K562 (cell line): ENCODE results near the gene LSM11. TPM values are rescaled to one million over a fixed set of nuclear protein-coding genes. Genes with fewer than 3 reads are reported as not detected.

Source experiments
- ATAC-seq: fragments of 200-7000 bp; cut with Tn5 transposase; 3 replicates; pipeline ENCODE4 v1.9.1; 2020; ENCODE audit warnings: moderate library complexity
- BruUV-seq: library from RNA; stranded (reverse); fragments of 400-500 nt; replicated peaks from 2 replicates; lab custom pipeline; 2021; lab: Mats Ljungman, UMichigan
- CTCF ChIA-PET: fragments of 300-600 bp; formaldehyde crosslinking; extraction: SDS; loops from one replicate; lab custom pipeline; 2021; ENCODE audit warnings: low intra/inter-chr PET ratio; lab: Yijun Ruan, JAX
- POLR2A ChIA-PET: fragments of 300-600, 350-650 bp; sonication (Branson Sonifier 250); formaldehyde crosslinking; extraction: SDS; loops from one replicate; lab custom pipeline; 2021; ENCODE audit warnings: antibody characterized with exemption, inconsistent platforms; lab: Yijun Ruan, JAX
- DNase-seq, 4 experiments: peaks; one replicate each; pipeline versions ENCODE4 v3.0.0 to v3.0.0-alpha.2; 2011 to 2018; ENCODE audit warnings: low spot score in 3 of 4, mixed read lengths in 3 of 4; ENCODE audit errors: extremely low read depth in 1 of 4
- FAIRE-seq: peaks from 2 replicates; lab custom pipeline; 2011; peaks lifted over from hg19 to GRCh38; lab: Jason Lieb, UNC
- H2AFZ ChIP-seq: 2 replicates; pipeline ENCODE4 v1.6.0; 2011; ENCODE audit warnings: low read depth, low read length, control low read depth, inconsistent platforms
- H3K27ac ChIP-seq: fragments of 200-600 bp; 3 replicates; pipeline ENCODE4 v1.8.0; 2011; ENCODE audit warnings: low read depth, mild to moderate bottlenecking, control low read depth, inconsistent platforms, low read length, moderate library complexity, mixed read lengths; ENCODE audit errors: extremely low read depth
- H3K27me3 ChIP-seq, 2 experiments: fragments of 300-600 bp in 1 of 2; 2 replicates in 1 of 2; 3 replicates in 1 of 2; pipeline versions ENCODE4 v1.6.0 to v1.8.0; 2011; ENCODE audit warnings: inconsistent platforms in 2 of 2, low read length in 2 of 2, mild to moderate bottlenecking in 1 of 2, mixed read lengths in 1 of 2, moderate library complexity in 1 of 2; ENCODE audit not compliant: control insufficient read depth in 2 of 2, insufficient read depth in 2 of 2
- H3K36me3 ChIP-seq: fragments of 300-600 bp; 3 replicates; pipeline ENCODE4 v1.8.0; 2011; ENCODE audit warnings: mild to moderate bottlenecking, low read length, inconsistent platforms; ENCODE audit not compliant: control insufficient read depth, insufficient read depth
- H3K4me1 ChIP-seq, 2 experiments: fragments of 200-600 bp in 1 of 2; replicated peaks in 1 of 2; 2 replicates in 1 of 2; 3 replicates in 1 of 2; pipeline versions ENCODE4 v1.5.1 to v1.8.0; 2011; ENCODE audit warnings: inconsistent platforms in 2 of 2, low read length in 2 of 2, mild to moderate bottlenecking in 1 of 2, mixed read lengths in 1 of 2, moderate library complexity in 1 of 2; ENCODE audit not compliant: control insufficient read depth in 2 of 2, insufficient read depth in 2 of 2
- H3K4me2 ChIP-seq: 2 replicates; pipeline ENCODE4 v1.6.1; 2011; ENCODE audit warnings: low read length, control low read depth, inconsistent platforms, mixed read lengths; ENCODE audit not compliant: insufficient read depth
- H3K4me3 ChIP-seq: fragments of 200-600 bp; sonication (generic), shearing (Covaris generic); 2 replicates; pipeline ENCODE4 v1.5.1; 2016; ENCODE audit warnings: control low read depth, inconsistent platforms
- H3K79me2 ChIP-seq: fragments of 200-600 bp; 3 replicates; pipeline ENCODE4 v1.8.0; 2011; ENCODE audit warnings: low read length, inconsistent platforms; ENCODE audit not compliant: control insufficient read depth, insufficient read depth
- H3K9ac ChIP-seq, 2 experiments: 2 replicates each; pipeline versions ENCODE4 v1.6.0 to v1.6.1; 2011; ENCODE audit warnings: low read depth in 2 of 2, low read length in 2 of 2, control low read depth in 1 of 2, inconsistent platforms in 1 of 2, mild to moderate bottlenecking in 1 of 2, mixed read lengths in 1 of 2; ENCODE audit not compliant: insufficient read depth in 1 of 2
- H3K9me1 ChIP-seq: one replicate; pipeline ENCODE4 v1.6.0; 2011; ENCODE audit warnings: inconsistent platforms, mild to moderate bottlenecking, low read length, moderate library complexity; ENCODE audit not compliant: control insufficient read depth, insufficient read depth
- H3K9me3 ChIP-seq: replicated peaks from 2 replicates; pipeline ENCODE4 v1.5.1; 2011; ENCODE audit warnings: low read depth, low read length, inconsistent platforms; ENCODE audit not compliant: control insufficient read depth, insufficient read depth
- H4K20me1 ChIP-seq: replicated peaks from 2 replicates; pipeline ENCODE4 v1.6.1; 2011; ENCODE audit warnings: low read length, inconsistent platforms, mixed read lengths; ENCODE audit not compliant: control insufficient read depth, insufficient read depth
- NFIC ChIP-seq: fragments of 450-650 bp; IDR thresholded peaks from 2 replicates; pipeline ENCODE4 v1.6.1; 2017; ENCODE audit warnings: mild to moderate bottlenecking, inconsistent platforms
- REST ChIP-seq, 2 experiments: fragments of 450-650 bp; formaldehyde crosslinking in 1 of 2; IDR thresholded peaks; 2 replicates each; pipeline versions ENCODE4 v1.4.0 to v1.6.1; 2014 to 2020; ENCODE audit warnings: mild to moderate bottlenecking in 2 of 2, borderline replicate concordance in 1 of 2, low read depth in 1 of 2
- SRSF1 ChIP-seq: fragments of 200-400 bp; formaldehyde crosslinking; IDR thresholded peaks from 2 replicates; pipeline ENCODE4 v1.6.1; 2017; ENCODE audit warnings: mild to moderate bottlenecking, low read depth, low read length, moderate library complexity
- WGBS: fragments of 100-300 bp; shearing (Covaris generic); methylation state at CpG from one replicate; pipeline ENCODE4 v1.1.6; 2016; ENCODE audit warnings: low coverage, mixed read lengths; ENCODE audit not compliant: insufficient coverage; ENCODE audit errors: missing lambda C conversion rate; 5-methylcytosine and 5-hydroxymethylcytosine counted together
- in situ Hi-C: fragments of 300-500 bp; cut with MboI; formaldehyde crosslinking; loops from 4 replicates; pipeline ENCODE4 v1.15.0; 2018; ENCODE audit warnings: inconsistent platforms, mixed read lengths
- intact Hi-C: fragments of 100-400 bp; cut with micrococcal nuclease; formaldehyde crosslinking; loops from 2 replicates; pipeline ENCODE4 v1.14.2; 2022
- polyA plus RNA-seq, 8 experiments: library from polyadenylated mRNA; depleted of rRNA in 4 of 8; stranded (reverse) in 5 of 8; unstranded in 3 of 8; fragments of >200 nt; fragmentation: Nextera tagmentation in 2 of 8; fragmentation: Illumina TruSeq in 1 of 8; extraction: Ambion mirVana in 2 of 8; extraction: Trizol in 1 of 8; gene quantifications; 2 replicates each; pipeline versions ENCODE4 v1.2.1 to v1.2.3, GENCODE V29; 2011 to 2014; ENCODE audit warnings: inconsistent platforms in 1 of 8, missing spikeins in 1 of 8
- total RNA-seq, 7 experiments: library from RNA; depleted of rRNA in 6 of 7; stranded (reverse); fragments of >200 nt in 6 of 7; fragmentation: Illumina TruSeq in 2 of 7; extraction: Trizol in 2 of 7; gene quantifications; 2 replicates each; pipeline versions ENCODE4 v1.2.1 to v1.2.3, GENCODE V29; 2011 to 2021; ENCODE audit warnings: low replicate concordance in 1 of 7

Gene LSM11
- total and polyA plus RNA-seq, 9 of the 15 experiments (the other 6 are each of a cell fraction or from before 2014, with no cell fraction given): 1.8 to 9.4 (median 4.7) TPM

GRCh38 chr5:157739388-157740228, 3.9 kb upstream of the LSM11 start:
- intact Hi-C loops: loop anchor here (5.0 to 10.0 kb wide), 4 partner anchors 262 to 1365 kb away; partner anchors contain the start of gene MED7
- Histone ChIP-seq H3K36me3 (peaks cover 44% of the 10 kb centered on the region; the same call in 2 of the 3 replicates), H3K9me1 (no peaks in the 10 kb centered on the region), H3K27ac (no peak overlapping the region), H3K4me2 (no peak overlapping the region), H3K4me1 (peaks cover 10 to 18% of the 10 kb centered on the region in 2 experiments; a peak in 4 of 5 replicates), H2AFZ (no peak overlapping the region), H3K79me2 (peaks cover 4% of the 10 kb centered on the region; the same call in 1 of the 3 replicates), H4K20me1 (no peaks in the 10 kb centered on the region), H3K9me3 (no peaks in the 10 kb centered on the region), H3K27me3 (no peaks in the 10 kb centered on the region), H3K4me3 (no peak overlapping the region), H3K9ac (no peak overlapping the region)
- DNase-seq (no peak), ATAC-seq (no peak), FAIRE-seq (no peak)
- POLR2A ChIA-PET: no interaction called here
- WGBS: 76% methylated on average over 12 of the region's 12 CpGs
- no TSS peak for BruUV-seq
- CTCF ChIA-PET: interaction anchor here (1.1 to 1.2 kb wide), 2 partner anchors 8 to 308 kb away, joined by 3 to 5 read pairs; partner anchors contain the start of gene THG1L
- in situ Hi-C loops: loop anchor here (10.0 kb wide), 1 partner anchor 395 kb away; a partner anchor contains a TSS
- no peak for TF ChIP-seq NFIC

- no peaks in the 10 kb centered on the region for H3K9me3 ChIP-seq
- no peak overlapping the region for H3K9ac ChIP-seq
- WGBS: 22% methylated on average over 3 of the region's 3 CpGs
- FAIRE-seq (peak; percentile 72), DNase-seq (peak; percentile 24 to 53 (median 39)), ATAC-seq (peak; percentile 46)
- peaks cover 14 to 24% of the 10 kb centered on the region in 2 experiments; a peak in 4 of 5 replicates for H3K4me1 ChIP-seq
- H3K4me2 ChIP-seq: no peak overlapping the region
- no peak overlapping the region for H2AFZ ChIP-seq
- H3K79me2 ChIP-seq: peaks cover 9% of the 10 kb centered on the region; the same call in 1 of the 3 replicates
- H4K20me1 ChIP-seq: no peaks in the 10 kb centered on the region
- intact Hi-C loops (loop anchor here (5.0 to 10.0 kb wide), 4 partner anchors 263 to 1365 kb away; partner anchors contain the start of gene MED7), in situ Hi-C loops (no loop called here)
- no peaks in the 10 kb centered on the region for H3K9me1 ChIP-seq
- no peak overlapping the region for H3K4me3 ChIP-seq
- H3K27me3 ChIP-seq: no peaks in the 10 kb centered on the region
- BruUV-seq: no TSS peak
- H3K36me3 ChIP-seq: peaks cover 41% of the 10 kb centered on the region; the same call in 2 of the 3 replicates
- CTCF ChIA-PET: interaction anchor here (1.0 to 1.2 kb wide), 3 partner anchors 9 to 308 kb away, joined by 3 to 5 read pairs (median 5); partner anchors contain the start of gene THG1L
- POLR2A ChIA-PET: no interaction called here
- H3K27ac ChIP-seq: no peak overlapping the region
- TF ChIP-seq SRSF1 (no peak), REST (IDR thresholded peaks at IDR 0.05; ENCODE audit: borderline replicate concordance) (peak; percentile 48; the same call in 1 of the 2 replicates), REST (CRISPR knock-in tag; IDR thresholded peaks at IDR 0.05; ENCODE audit: low read depth) (no peak)
Measured at GRCh38 chr5:157740229-157740610, 3.3 kb upstream of the LSM11 start.
